GM19025 (cell line): ENCODE data around the gene SUGCT.
"Not testable (repeated sequence)": the region's sequence is repeated elsewhere in the genome, so short reads cannot be mapped to it uniquely, and the experiment has no call there.

Experiments used
- ATAC-seq: cut with Tn5 transposase; IDR thresholded peaks from one replicate; pipeline ENCODE4 v1.9.1; 2021; ENCODE audit warnings: mild to moderate bottlenecking, low read depth, moderate library complexity; ENCODE audit not compliant: unreplicated experiment

SUGCT gene

GRCh38 chr7:40598915-40599314 is 464.1 kb downstream of the SUGCT start:
- no peak for ATAC-seq

GRCh38 chr7:40599836-40600235 is 465.0 kb downstream of the SUGCT start:
- ATAC-seq, result no peak

- not testable (repeated sequence) for ATAC-seq
Observed at GRCh38 chr7:40602351-40602750, 467.5 kb downstream of the SUGCT start.

GRCh38 chr7:40604601-40605438 is 470.0 kb downstream of the SUGCT start:
- ATAC-seq, result no peak

DNA sequence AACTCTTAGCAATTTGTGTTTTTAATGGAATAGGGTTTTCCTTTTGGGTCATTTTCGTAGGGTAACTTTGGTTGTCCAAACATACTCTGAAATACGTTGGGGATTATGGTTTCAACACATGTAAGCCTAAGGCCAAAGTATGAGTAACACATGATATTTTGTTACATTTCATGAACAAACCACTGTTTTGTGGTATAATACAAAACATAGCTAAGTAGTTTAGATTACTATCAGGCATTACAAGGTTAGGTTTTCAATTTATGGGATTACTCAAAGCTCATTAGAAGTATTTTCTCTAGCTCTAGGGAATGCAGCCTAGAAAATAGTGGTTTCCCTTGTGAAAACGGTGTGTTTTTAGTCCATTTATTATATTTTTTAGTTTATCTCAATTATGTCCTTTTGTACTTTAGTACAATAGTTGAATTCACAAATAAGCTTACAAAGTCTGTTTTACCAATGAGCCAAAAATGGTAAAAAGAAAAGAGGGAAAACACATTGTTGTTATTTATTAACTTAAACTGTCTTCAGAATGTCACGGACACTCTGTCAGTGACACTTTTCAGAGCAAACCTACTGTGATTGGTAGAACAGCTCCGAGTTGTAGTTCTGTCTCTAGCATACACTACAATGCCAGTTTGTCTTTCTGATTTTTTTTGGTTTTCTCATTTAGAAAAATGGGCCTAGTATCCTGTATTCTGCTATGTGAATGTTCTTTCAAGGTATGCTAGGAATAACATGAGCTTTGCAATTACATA is 473.7 kb downstream of the SUGCT start:
- no peak for ATAC-seq

GRCh38 chr7:40610461-40610860 is 475.7 kb downstream of the SUGCT start:
- ATAC-seq, result no peak

DNA sequence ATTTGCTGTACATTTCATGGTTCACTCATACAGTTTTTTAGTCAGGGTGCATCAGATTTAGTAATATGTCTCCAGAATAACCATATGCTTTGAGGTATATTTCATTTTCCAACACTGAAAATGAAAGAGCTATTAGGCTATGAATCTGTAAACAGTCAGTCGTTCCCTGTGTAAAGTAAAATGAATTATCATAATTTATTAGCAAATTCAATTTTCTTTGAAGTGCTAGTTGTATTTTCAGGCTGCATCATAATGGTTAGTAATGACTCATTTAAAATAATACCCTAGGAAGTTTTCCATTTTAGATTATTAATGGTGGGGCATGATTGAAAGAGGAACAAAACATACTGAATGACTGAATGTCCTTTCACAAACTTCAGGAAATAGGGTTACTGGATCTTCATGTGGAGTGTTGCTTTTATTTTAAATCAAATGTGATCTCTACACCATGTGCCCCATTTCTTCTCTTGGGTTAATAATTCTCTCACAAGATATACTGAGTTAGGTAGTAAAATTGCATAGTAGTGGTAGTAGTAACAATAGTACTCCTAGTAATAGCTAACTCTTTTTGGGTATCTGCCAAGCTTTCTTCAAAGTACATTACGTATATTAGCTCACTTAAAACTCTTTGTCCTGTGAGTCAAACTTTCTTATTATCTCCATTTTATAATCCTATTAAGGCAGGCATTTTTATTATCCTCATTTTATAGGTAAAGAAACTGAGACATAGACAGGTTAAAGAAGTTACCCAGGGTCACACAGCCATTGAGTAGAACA is 476.5 kb downstream of the SUGCT start:
- no peak for ATAC-seq

- ATAC-seq, result no peak
Observed at GRCh38 chr7:40612298-40612697, 477.5 kb downstream of the SUGCT start.

DNA sequence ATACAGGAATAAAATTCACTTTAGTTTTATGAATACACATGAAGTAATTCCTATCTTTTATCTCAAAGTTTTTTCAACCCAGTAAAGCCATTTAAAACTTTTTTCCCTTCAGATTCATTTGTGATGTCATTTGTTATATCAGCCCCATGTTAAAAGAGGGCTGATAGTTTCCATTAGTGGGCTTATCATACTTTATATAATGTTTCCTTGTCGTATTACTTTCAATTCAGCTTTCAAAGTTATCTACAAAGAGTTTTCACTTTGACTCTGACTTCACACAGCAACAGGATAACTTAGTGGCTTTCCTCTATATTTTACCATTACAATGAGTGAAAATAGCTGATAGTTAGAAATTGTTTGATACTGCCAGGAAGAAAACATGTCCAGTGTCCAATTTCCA is 484.8 kb downstream of the SUGCT start:
- ATAC-seq, result no peak

DNA sequence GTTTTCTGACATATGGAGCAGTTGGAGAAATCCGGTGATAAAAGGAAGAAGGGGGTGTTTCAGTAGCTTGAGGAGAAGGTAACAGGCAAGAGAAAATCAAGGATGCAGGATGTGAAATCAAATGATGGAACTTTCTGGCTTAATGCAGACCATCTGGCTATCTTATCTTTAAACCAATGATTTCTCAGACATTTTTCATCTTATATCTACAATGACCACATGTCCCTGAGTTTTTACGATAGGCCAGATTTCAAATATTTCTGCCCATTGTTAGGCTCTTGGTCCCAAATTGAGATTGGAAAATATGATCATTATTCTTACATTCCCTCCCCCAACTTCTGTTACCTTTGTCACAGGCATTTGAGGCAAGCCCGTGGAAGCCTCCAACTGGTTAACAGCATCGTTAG is 486.8 kb downstream of the SUGCT start:
- no peak for ATAC-seq

DNA sequence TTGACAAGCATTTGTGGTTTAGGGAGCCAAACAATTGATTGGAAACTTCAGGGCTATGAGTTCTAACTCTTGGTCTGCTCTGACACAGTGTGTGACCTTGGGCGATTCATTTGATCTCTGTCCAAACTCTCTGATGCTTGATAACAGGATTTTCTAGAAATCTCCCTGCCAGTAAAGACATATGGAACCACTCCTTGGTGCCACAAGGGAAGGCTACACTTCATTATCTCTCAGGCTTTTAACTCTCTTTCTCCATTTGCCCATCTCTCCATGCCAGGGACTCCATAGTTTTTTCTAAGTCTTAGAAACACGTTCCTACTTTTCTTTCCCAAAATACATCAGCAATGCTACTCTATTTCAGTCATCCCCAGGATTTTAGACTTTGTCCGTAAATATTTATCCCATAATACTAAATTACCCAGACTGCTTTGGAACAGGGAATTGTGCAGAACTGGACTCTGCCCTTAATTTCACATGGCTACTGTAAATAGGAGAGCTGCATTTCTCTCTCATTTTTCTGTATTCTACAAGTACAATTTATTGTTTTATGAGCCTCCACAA is 488.2 kb downstream of the SUGCT start:
- ATAC-seq, result no peak

- ATAC-seq, result no peak
Observed at GRCh38 chr7:40623863-40624262, 489.1 kb downstream of the SUGCT start.

DNA sequence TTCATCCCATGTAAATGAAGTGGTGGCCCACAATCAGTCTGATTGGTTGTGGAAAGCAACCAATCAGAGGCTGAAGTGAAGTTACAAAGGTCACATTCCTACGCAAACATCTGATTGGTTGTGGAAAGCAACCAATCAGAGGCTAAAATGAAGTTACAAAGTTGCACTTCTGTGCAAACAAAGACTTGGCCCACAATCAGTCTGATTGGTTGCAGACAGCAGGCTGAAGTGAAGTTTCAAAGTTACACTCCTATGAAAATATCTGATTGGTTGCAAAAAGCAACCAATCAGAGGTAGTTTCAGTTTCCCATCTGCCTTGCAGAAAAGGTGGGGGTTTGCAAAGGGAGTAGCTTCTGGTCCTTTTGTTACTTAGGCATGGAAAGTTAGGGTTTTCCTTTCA is 492.6 kb downstream of the SUGCT start:
- not testable (repeated sequence) for ATAC-seq

GRCh38 chr7:40629891-40630290 is 495.1 kb downstream of the SUGCT start:
- ATAC-seq, result no peak

DNA sequence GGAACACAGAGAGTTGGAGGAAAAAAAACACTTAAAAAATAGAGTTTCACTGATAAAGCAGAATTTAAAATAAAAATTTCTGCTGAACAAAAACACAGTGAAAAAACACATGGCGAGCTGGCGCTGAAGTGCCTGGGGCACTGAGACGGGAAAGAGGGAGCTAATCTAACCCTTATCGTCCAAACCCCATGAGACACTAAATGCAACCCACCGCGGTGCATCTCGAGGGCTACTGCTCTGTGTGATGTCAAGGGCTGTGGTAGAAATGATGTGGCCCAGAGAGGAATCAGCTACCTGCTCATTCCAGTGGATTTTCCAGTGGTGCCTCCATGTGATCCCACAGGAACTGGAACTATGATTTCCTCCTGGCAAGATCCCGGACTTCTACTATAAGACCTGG is 499.3 kb downstream of the SUGCT start:
- no peak for ATAC-seq

- ATAC-seq, result no peak
Observed at GRCh38 chr7:40638545-40639320, 503.9 kb downstream of the SUGCT start.

DNA sequence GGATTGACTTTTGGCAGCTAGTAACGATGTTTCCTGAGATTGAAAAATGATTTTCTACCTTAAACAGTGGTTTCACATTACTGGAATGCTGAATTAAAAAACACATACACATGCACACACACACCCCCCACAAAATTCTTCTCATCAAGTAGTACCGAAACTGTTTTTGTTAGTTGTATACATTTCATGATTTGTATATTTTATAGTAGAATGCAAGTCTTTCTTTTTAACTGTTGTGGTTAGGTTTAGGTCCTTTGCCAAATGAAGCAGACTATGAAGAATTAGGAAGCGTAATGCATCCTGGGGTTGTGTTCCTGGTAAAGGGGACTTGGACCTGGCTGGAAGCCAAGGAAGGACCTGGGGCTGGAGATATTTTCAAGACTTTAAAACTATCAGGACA is 505.8 kb downstream of the SUGCT start:
- ATAC-seq, result no peak

DNA sequence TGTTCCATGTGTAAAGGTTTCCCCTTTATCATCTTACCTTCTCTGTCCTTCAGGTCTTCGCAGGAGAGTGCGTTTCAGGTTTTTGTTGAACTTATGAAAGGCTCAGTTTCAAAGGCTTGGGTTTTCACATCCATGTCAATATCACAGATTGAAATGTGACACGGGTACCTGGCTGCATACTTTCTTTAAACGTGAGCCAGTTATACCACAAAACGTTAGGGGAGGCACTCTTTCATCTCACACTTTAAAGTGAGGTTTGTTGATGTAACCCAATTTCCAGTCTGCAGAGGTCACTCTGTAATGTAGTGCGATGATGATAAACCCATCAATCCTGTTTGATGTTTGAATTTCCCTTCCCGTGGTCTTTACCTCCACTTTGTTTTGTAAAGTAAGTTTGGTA is 506.9 kb downstream of the SUGCT start:
- ATAC-seq, result no peak

DNA sequence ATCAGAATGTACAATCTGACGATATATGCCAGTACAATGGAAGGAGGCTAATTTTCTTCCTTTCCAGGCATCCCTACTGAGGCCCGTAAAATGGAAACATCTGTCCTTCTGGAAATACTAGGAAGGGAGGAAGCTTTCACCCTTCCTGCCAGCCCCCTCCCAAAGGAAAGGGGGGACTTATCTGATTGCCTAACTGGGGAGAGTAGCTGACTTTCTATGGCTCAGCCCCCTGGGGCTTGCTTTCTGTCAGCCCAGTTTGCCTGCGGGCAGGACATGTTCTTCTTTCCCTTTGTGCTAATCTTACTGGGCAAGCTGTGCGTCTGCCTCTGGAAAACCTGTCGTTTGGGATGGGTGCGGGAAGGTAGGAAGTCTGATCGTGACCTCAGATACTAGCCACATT is 508.9 kb downstream of the SUGCT start:
- ATAC-seq, result no peak
